Panc1 (cell line): ENCODE measurements around the gene MTHFD2. TPM values are rescaled to one million over a fixed set of nuclear protein-coding genes. Genes with fewer than 3 reads are reported as not detected.

Experiments used
- ATAC-seq: fragments of 200-7000 bp; cut with Tn5 transposase; 2 replicates; pipeline ENCODE4 v1.9.1; 2020; ENCODE audit warnings: mild to moderate bottlenecking, moderate library complexity
- BruUV-seq: library from RNA; stranded (reverse); fragments of 400-500 nt; replicated peaks from 2 replicates; lab custom pipeline; 2021; lab: Mats Ljungman, UMichigan
- CTCF ChIA-PET: fragments of 300-600 bp; sonication (Branson Sonifier 250); formaldehyde crosslinking; loops from one replicate; lab custom pipeline; 2022; ENCODE audit warnings: antibody characterized with exemption; lab: Charles Lee
- POLR2A ChIA-PET: fragments of 300-600 bp; sonication (Branson Sonifier 250); formaldehyde crosslinking; loops from one replicate; lab custom pipeline; 2022; ENCODE audit warnings: antibody characterized with exemption; lab: Charles Lee
- DNase-seq: peaks from one replicate; pipeline ENCODE4 v3.0.0-alpha.2; 2010; ENCODE audit warnings: low read depth, low spot score
- H3K27ac ChIP-seq: 2 replicates; pipeline ENCODE4 v1.5.1; 2011; ENCODE audit warnings: mild to moderate bottlenecking, low read length, inconsistent platforms
- H3K27me3 ChIP-seq: fragments of 200-500 bp; sonication (Bioruptor generic); 2 replicates; pipeline ENCODE4 v1.6.0; 2014; ENCODE audit warnings: low read length, inconsistent platforms; ENCODE audit not compliant: control insufficient read depth, insufficient read depth
- H3K36me3 ChIP-seq: fragments of 200-500 bp; sonication (Bioruptor generic); 2 replicates; pipeline ENCODE4 v1.5.1; 2014; ENCODE audit warnings: inconsistent platforms, mild to moderate bottlenecking, low read length, moderate library complexity; ENCODE audit not compliant: control insufficient read depth, insufficient read depth
- H3K4me1 ChIP-seq: 2 replicates; pipeline ENCODE4 v1.5.1; 2011; ENCODE audit warnings: inconsistent platforms, mild to moderate bottlenecking, low read length, moderate library complexity; ENCODE audit not compliant: control insufficient read depth, insufficient read depth
- H3K4me3 ChIP-seq, 2 experiments: 2 replicates each; pipeline ENCODE4 v1.5.1; 2011 to 2012; ENCODE audit warnings: low read depth in 2 of 2, low read length in 2 of 2, mild to moderate bottlenecking in 2 of 2, inconsistent platforms in 1 of 2, moderate library complexity in 1 of 2
- H3K9me3 ChIP-seq: fragments of 200-500 bp; sonication (Bioruptor generic); 2 replicates; pipeline ENCODE4 v1.5.1; 2014; ENCODE audit warnings: low read depth, mild to moderate bottlenecking, inconsistent platforms, low read length, moderate library complexity; ENCODE audit not compliant: control insufficient read depth, insufficient read depth
- CTCF ChIP-seq: fragments of 450-650 bp; IDR thresholded peaks from 2 replicates; pipeline ENCODE4 v1.5.1; 2017; ENCODE audit warnings: mild to moderate bottlenecking
- POLR2AphosphoS5 ChIP-seq: IDR thresholded peaks from 2 replicates; pipeline ENCODE4 v1.6.1; 2012; ENCODE audit warnings: mild to moderate bottlenecking, low read depth, low read length, moderate library complexity
- REST ChIP-seq, 2 experiments: IDR thresholded peaks; 2 replicates each; pipeline ENCODE4 v1.6.1; 2011 to 2012; ENCODE audit warnings: low read depth in 2 of 2, control low read depth in 1 of 2, low read length in 1 of 2, mild to moderate bottlenecking in 1 of 2, moderate library complexity in 1 of 2; ENCODE audit not compliant: insufficient read depth in 1 of 2
- SIN3A ChIP-seq: IDR thresholded peaks from 2 replicates; pipeline ENCODE4 v1.6.1; 2012; ENCODE audit warnings: low read depth, mild to moderate bottlenecking, low read length, moderate library complexity, borderline replicate concordance; ENCODE audit not compliant: insufficient read depth
- TCF7L2 ChIP-seq: IDR thresholded peaks from 2 replicates; pipeline ENCODE4 v1.6.1; 2011; ENCODE audit warnings: mild to moderate bottlenecking, low read depth, low read length, inconsistent platforms
- in situ Hi-C: cut with HindIII; loops from 2 replicates; pipeline ENCODE4 v1.10.0; 2016; ENCODE audit warnings: low sequenced_read_pairs, low pct_unique_long_range_greater_than_20kb
- intact Hi-C: fragments of 100-400 bp; cut with micrococcal nuclease; formaldehyde crosslinking; loops from one replicate; pipeline ENCODE4 v1.10.0; 2022; ENCODE audit not compliant: unreplicated experiment
- total RNA-seq: library from RNA; stranded (reverse); gene quantifications from one replicate; pipeline ENCODE4 v1.2.1, GENCODE V29; 2021; ENCODE audit not compliant: unreplicated experiment

MTHFD2 gene
- total RNA-seq, 1 experiment from 2014 or later = 215 TPM

- Histone ChIP-seq H3K36me3 (peaks cover 12% of the 10 kb centered on the region; the same call in 1 of the 2 replicates), H3K27ac (no peak overlapping the region), H3K27me3 (no peaks in the 10 kb centered on the region), H3K4me3 (no peak overlapping the region), H3K9me3 (no peaks in the 10 kb centered on the region), H3K4me1 (no peaks in the 10 kb centered on the region)
- no TSS peak for BruUV-seq
- DNase-seq (no peak), ATAC-seq (no peak)
- ChIA-PET CTCF (no interaction called here), POLR2A (no interaction called here)
- TF ChIP-seq TCF7L2 = no peak
- no peak for TF ChIP-seq REST (IDR thresholded peaks at IDR 0.05; ENCODE audit: insufficient read depth in 1 of 2, low read depth in 2 of 2, low read length in 1 of 2)
- no peak for TF ChIP-seq CTCF
- no peak for TF ChIP-seq SIN3A
- no peak for TF ChIP-seq POLR2AphosphoS5
- in situ Hi-C loops (no loop called here), intact Hi-C loops (no loop called here)
These were observed 23.5 kb upstream of the MTHFD2 start for GRCh38 chr2:74174909-74175308.

GRCh38 chr2:74177696-74178095 is 20.7 kb upstream of the MTHFD2 start:
- H3K9me3 ChIP-seq = no peaks in the 10 kb centered on the region
- no peaks in the 10 kb centered on the region for H3K4me1 ChIP-seq

More at GRCh38 chr2:74177696-74178095, 20.7 kb upstream of the MTHFD2 start:
- POLR2A ChIA-PET = interaction anchor here (0.6 to 1.4 kb wide), 3 partner anchors 20 to 86 kb away, joined by 3 to 4 read pairs (median 3); no protein-coding TSS in a partner anchor
- in situ Hi-C loops = no loop called here
- intact Hi-C loops = no loop called here
- TF ChIP-seq POLR2AphosphoS5 (no peak), TCF7L2 (no peak), SIN3A (no peak), CTCF (no peak), REST (IDR thresholded peaks at IDR 0.05; ENCODE audit: insufficient read depth in 1 of 2, low read depth in 2 of 2, low read length in 1 of 2) (no peak)
- Histone ChIP-seq H3K27me3 (no peaks in the 10 kb centered on the region), H3K4me3 (peak overlapping the region; percentile 81 to 83), H3K27ac (peak overlapping the region; percentile 91), H3K36me3 (peaks cover 4% of the 10 kb centered on the region; the same call in 1 of the 2 replicates)
- no peak for DNase-seq
- no TSS peak for BruUV-seq
- no peak for ATAC-seq
- CTCF ChIA-PET = interaction anchor here (0.7 to 1.0 kb wide), 2 partner anchors 23 to 350 kb away, joined by 3 read pairs; no protein-coding TSS in a partner anchor
